ENCODE data around the gene IL10.

DNA sequence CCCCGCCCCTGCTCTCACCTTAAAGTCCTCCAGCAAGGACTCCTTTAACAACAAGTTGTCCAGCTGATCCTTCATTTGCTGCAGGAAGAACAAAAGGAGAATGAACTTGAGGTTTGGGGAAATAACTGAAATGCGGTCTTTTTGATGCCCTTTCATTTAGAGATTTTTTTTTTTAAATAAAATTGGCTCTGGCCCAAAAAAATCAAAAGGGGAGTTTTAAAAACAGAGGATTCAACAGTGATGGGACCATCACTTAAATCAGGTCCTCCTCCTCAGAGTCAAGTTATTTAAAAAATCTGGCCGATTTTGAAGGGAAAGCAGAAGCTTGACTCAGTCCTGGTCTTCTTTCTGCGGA lies 979 bp downstream of the IL10 start:
- TF ChIP-seq, protein P1, sequence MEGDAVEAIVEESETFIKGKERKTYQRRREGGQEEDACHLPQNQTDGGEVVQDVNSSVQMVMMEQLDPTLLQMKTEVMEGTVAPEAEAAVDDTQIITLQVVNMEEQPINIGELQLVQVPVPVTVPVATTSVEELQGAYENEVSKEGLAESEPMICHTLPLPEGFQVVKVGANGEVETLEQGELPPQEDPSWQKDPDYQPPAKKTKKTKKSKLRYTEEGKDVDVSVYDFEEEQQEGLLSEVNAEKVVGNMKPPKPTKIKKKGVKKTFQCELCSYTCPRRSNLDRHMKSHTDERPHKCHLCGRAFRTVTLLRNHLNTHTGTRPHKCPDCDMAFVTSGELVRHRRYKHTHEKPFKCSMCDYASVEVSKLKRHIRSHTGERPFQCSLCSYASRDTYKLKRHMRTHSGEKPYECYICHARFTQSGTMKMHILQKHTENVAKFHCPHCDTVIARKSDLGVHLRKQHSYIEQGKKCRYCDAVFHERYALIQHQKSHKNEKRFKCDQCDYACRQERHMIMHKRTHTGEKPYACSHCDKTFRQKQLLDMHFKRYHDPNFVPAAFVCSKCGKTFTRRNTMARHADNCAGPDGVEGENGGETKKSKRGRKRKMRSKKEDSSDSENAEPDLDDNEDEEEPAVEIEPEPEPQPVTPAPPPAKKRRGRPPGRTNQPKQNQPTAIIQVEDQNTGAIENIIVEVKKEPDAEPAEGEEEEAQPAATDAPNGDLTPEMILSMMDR (conservative IDR thresholded peaks at IDR 0.05; ENCODE audit: low read length): no peak
- TF ChIP-seq EZH2phosphoT487 (IDR thresholded peaks at IDR 0.05; ENCODE audit: borderline replicate concordance): no peak

Data from Loucy (cell line).